ENCODE measurements around the gene MCF2L2.

- TF ChIP-seq POLR2A (IDR thresholded peaks at IDR 0.05) (no peak), CTCF (IDR thresholded peaks at IDR 0.05) (no peak)
Measured at GRCh38 chr3:183446838-183447205, 18.4 kb upstream of the MCF2L2 start.

Data from uterus (tissue), 2 donors.